HG02623 (cell line): ENCODE data around the gene GALNT14.
"Not testable (repeated sequence)": the region's sequence is repeated elsewhere in the genome, so short reads cannot be mapped to it uniquely, and the experiment has no call there.

Experiments used
- ATAC-seq: cut with Tn5 transposase; IDR thresholded peaks from one replicate; pipeline ENCODE4 v1.9.1; 2021; ENCODE audit warnings: moderate library complexity; ENCODE audit not compliant: unreplicated experiment

GALNT14 gene

GRCh38 chr2:30910686-30911085 lies 227.6 kb downstream of the GALNT14 start:
- no peak for ATAC-seq

GRCh38 chr2:30904437-30904836 lies 233.8 kb downstream of the GALNT14 start:
- not testable (repeated sequence) for ATAC-seq

- ATAC-seq = no peak
Observed at GRCh38 chr2:30903326-30903725, 234.9 kb downstream of the GALNT14 start.

DNA sequence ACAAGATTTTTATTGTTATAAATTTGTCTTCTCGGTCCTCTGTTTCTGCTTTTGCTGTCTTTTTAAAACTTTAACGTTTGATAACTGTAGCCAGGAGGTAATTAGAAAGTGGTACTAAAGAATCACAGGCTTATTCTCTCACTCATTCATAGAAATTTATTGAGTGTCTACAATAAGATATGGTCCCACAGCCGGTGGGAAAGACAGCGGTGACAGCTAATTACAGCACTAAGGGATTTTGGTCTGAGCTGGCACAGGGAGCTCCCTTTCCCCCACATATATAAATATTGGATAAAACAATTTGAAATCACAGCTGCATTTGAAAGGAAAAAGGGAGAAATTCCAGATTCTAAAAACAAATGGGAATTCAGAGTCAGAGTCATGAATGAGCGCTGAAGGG lies 237.9 kb downstream of the GALNT14 start:
- ATAC-seq = no peak

DNA sequence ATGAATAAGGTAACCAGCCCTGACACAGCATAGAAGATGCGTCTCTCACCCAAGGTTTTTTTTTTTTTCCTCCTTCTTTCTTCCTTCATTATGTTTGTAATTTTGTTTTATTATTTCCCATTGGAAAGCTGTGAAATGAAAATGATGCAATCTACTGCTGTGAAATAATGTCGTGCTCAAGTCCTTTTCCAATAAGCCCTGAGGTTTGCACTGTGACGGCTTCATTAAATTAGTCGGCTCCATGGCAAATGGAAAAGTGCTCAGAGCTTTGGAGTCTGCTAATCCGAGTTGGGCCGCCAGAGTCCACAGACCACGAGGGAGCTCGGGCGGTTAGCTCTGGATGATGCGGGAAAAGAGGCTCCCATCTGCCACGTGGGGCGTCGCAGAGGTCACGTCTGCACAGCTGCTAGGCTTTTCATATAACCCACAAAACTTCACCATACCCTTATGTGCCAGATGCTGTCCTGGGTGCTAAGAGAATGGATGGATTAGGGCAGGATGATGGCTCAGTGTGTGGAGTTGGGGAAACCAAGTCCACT lies 238.7 kb downstream of the GALNT14 start:
- ATAC-seq = no peak

DNA sequence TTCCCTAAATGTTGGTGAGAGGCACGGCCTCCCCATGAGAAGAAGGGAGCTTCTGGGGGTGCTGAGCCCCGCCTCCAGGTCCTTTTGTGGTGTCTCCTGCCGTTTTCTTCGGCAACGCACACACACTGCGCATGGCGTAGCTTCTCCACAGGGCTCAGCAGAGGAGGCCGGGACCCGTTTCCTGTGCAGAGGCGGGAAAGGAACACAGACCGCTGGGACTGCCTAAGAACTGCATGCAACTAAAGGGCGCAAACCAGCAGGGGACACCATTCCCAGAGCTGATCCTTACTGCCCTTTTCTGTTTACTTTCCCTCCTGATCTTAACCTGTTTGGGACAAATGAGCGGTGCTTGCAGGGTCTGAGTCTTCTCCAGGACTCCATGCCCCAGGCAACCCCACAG lies 240.7 kb downstream of the GALNT14 start:
- no peak for ATAC-seq

- no peak for ATAC-seq
Observed at GRCh38 chr2:30894498-30895119, 243.6 kb downstream of the GALNT14 start.

DNA sequence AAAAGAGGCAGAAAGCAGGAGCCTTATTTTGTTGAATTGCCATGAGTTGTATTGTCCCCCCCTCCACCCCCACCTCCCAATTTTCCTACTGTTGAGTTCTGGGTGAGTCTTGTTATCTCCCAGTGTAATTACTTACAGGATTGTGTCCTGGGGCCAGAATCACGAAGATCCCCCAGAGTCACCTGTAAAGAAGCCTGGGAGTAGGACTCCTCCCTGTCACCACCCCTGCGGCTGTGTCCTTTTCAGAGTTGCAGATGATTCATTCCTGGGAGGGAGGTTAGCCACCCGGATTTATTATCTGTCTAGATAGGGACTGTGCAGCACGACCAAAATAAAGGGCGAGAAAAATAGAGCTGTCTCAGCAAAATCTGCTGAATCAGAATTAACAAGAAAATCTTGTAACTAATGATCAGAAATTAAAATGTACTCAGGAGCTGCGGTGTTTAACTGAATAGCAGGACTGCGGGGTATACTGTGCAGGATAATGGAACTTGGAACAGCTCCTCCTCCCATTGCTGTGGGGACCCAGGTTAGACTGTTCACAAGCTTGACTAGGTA lies 249.3 kb downstream of the GALNT14 start:
- ATAC-seq = no peak

- ATAC-seq = no peak
Observed at GRCh38 chr2:30886080-30886479, 252.2 kb downstream of the GALNT14 start.

DNA sequence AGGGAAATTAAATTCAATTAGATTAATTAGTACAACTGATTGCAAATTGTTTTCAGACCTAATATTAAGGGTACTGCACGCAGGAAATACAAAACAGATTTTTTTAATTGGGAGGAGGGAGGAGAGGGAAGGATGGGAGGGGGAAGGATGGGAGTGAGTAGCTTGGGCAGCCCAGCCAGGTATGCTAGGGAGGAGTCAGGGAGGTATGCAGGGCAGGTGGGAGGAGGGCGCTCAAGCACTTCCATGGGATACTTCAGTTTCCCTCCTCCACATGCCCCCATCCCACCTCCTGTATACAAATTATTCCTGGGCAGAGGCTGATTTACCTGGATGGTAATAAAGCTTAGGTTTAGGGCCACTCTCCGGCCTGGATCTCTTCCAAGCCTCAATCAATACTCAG lies 254.4 kb downstream of the GALNT14 start:
- no peak for ATAC-seq

DNA sequence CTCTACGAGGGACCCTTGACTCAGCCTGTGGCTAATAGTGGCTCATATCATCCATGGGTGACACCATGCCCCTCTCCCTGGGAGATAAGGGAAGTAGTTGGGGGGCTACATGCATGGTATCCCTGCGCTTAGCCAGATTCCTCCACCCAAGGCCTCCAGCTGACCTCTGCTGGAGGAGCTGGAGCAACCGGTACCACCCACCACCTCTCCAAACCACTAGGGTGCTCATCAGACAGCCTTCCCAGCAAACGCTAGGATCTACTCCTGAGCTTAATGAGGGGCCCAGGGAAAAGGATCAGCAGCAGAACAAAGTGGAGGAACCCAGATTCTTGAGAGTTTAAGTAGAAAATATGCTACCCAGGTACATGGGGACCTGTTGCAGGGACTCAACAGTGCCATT lies 255.1 kb downstream of the GALNT14 start:
- no peak for ATAC-seq

DNA sequence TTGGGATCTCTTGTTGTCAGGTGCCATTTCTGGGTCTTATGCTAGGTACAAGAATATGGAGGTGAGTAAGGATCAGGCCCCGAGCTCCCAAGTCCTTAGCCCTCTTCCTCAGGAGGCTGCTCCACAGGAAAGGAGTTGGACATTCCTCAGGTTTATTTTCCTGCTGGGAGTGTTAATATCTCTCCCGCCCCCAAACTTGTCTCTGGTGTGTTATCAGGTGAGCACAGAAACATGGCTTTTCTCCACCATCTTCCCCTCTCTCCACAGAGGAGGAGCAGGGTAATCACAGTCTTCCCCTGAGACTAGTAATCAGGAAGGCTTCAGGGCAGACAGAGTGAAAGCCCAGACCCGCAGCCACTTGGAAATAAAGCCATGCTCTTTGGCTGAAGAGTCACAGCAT lies 257.7 kb downstream of the GALNT14 start:
- ATAC-seq = no peak

- no peak for ATAC-seq
Observed at GRCh38 chr2:30877833-30878232, 260.4 kb downstream of the GALNT14 start.

DNA sequence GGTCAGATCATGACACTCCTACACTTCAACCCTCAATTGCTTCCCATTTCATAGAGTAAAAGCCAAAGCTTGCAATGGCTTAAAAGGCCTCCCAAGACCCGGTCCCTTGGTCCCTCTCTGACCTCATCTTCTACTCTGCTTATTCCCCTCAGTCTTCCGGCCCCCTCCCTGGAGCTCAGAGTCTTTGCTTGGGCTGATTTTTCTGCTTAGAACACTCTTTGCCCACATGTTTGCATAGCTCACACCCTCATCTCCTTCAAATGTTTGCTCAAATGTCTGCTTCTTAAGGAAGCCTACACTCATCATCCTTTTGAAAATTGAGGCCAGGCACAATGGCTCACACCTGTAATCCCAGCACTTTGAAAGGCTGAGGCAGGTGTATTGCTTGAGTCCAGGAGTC lies 265.4 kb downstream of the GALNT14 start:
- ATAC-seq = no peak

- no peak for ATAC-seq
Observed at GRCh38 chr2:30871980-30872789, 266.1 kb downstream of the GALNT14 start.

DNA sequence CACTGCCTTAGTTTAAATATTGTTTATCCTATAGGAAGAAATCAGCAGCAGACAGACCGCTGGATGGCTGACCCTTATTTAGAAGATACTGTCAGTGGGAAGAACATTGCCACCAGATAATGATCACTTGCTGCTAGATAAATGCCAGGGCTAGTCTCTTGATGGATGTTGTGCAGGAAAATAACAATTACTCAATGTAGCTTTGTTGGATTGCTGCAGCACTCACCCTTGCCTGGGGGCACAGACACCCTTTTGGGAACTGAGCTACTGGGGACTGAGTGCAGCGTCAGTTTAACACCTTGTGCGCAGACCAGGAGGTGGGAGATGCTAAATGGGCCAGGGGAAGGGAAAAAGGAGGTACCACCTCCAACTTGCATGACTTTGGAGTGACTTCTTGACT lies 266.8 kb downstream of the GALNT14 start:
- ATAC-seq = no peak

DNA sequence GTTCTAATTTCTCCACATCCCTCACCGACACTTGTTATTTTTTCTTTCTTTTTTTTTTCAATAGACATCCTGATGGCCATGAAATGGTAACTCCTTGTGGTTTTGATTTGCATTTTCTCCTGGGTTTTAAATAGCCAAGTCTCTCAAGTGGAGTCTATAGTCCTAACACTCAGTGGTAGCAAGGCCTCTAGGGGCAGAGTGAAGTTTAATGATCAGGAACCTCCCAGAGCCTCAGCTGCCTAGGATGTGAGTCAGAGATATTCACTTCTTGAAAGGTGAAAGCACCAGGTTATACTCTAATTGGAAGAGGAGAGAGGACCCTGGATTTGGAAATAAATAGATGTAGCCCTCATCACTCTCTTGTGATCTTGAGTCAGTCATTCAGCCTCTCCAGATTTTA lies 268.3 kb downstream of the GALNT14 start:
- no peak for ATAC-seq

DNA sequence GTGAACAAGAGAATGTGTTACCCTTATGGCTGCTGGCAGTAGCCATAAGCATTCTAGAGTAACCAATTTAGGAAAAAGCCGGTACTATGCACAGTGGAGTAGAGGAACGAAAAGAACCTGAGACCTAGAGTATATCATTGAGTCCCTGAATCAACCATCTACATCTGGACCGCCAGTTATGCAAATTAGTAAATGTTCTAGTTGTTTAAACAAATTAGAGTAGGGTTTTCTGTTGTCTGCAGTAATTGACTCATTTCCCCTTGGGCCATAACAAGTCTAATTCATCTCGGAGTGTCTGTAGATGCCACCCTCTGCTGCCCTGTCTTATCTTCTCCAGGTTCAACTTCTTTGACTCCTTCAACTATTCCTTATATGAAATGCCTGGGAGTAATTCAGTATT lies 270.9 kb downstream of the GALNT14 start:
- ATAC-seq = no peak

- ATAC-seq = no peak
Observed at GRCh38 chr2:30866974-30867373, 271.3 kb downstream of the GALNT14 start.

- ATAC-seq = no peak
Observed at GRCh38 chr2:30865892-30866681, 272.2 kb downstream of the GALNT14 start.

GRCh38 chr2:30865243-30865642 lies 273.0 kb downstream of the GALNT14 start:
- no peak for ATAC-seq
